ENCODE results near the gene NFIL3.

- TF ChIP-seq EP300 (IDR thresholded peaks at IDR 0.05; ENCODE audit: borderline replicate concordance): no peak
- TF ChIP-seq CREB1 (IDR thresholded peaks at IDR 0.05; ENCODE audit: low read depth): no peak
- TF ChIP-seq FOXM1 (IDR thresholded peaks at IDR 0.05; ENCODE audit: borderline replicate concordance, low read depth): no peak
- TF ChIP-seq RAD21 (IDR thresholded peaks at IDR 0.05; ENCODE audit: low read depth): no peak
- TF ChIP-seq TEAD4 (IDR thresholded peaks at IDR 0.05): no peak
These were observed 5.4 kb downstream of the NFIL3 start for GRCh38 chr9:91418215-91418610.

Data from Ishikawa (cell line).